ENCODE results near the gene B3GNT3. TPM values are rescaled to one million over a fixed set of nuclear protein-coding genes. Genes with fewer than 3 reads are reported as not detected.

B3GNT3 gene
- total RNA-seq, 1 donor from 2014 or later: 11.5 TPM

Other genes with a start within 250 kb of the B3GNT3 start
- gene COLGALT1, start 239.5 kb upstream of the B3GNT3 start, total RNA-seq: 68.4 and 76.1 TPM in 2 replicates
- gene UNC13A, start 106.8 kb upstream of the B3GNT3 start, total RNA-seq: 0.27 and 2.0 TPM in 2 replicates
- 43.1 and 57.4 TPM in 2 replicates for gene MAP1S, start 75.7 kb upstream of the B3GNT3 start, total RNA-seq
- 1.5 and 3.8 TPM in 2 replicates for gene FCHO1, start 43.7 kb upstream of the B3GNT3 start, total RNA-seq
- not detected in 2 replicates for gene INSL3, start 26.4 kb downstream of the B3GNT3 start, total RNA-seq
- gene JAK3, start 52.8 kb downstream of the B3GNT3 start, total RNA-seq: 8.9 and 11.0 TPM in 2 replicates
- gene RPL18A, start 64.8 kb downstream of the B3GNT3 start, total RNA-seq: 2,478 and 2,480 TPM in 2 replicates
- 0.13 TPM in 1 of 2 replicates, not detected in the other for gene SLC5A5, start 76.8 kb downstream of the B3GNT3 start, total RNA-seq
- 104 and 118 TPM in 2 replicates for gene CCDC124, start 137.9 kb downstream of the B3GNT3 start, total RNA-seq
- gene KCNN1, start 172.0 kb downstream of the B3GNT3 start, total RNA-seq: 2.3 and 4.7 TPM in 2 replicates
- gene ARRDC2, start 213.0 kb downstream of the B3GNT3 start, total RNA-seq: 8.4 and 12.5 TPM in 2 replicates